KMS-11 (cell line): ENCODE results near the gene KYAT1.

Experiments used
- H2AFZ ChIP-seq: fragments of 200-600 bp; sonication (generic); 2 replicates; pipeline ENCODE4 v1.6.1; 2016; ENCODE audit warnings: antibody characterized with exemption, mixed run types, low read depth
- H3K27ac ChIP-seq: fragments of 200-600 bp; sonication (generic); 2 replicates; pipeline ENCODE4 v1.6.1; 2016; ENCODE audit warnings: mild to moderate bottlenecking, mixed run types
- H3K27me3 ChIP-seq: fragments of 200-600 bp; sonication (generic); 2 replicates; pipeline ENCODE4 v1.6.1; 2017; ENCODE audit warnings: mild to moderate bottlenecking, low read depth, mixed run types, moderate library complexity; ENCODE audit not compliant: insufficient read depth
- H3K36me3 ChIP-seq: fragments of 200-600 bp; sonication (generic); 2 replicates; pipeline ENCODE4 v1.6.1; 2017; ENCODE audit warnings: mild to moderate bottlenecking, mixed run types; ENCODE audit not compliant: insufficient read depth
- H3K4me1 ChIP-seq: fragments of 200-600 bp; sonication (generic); 2 replicates; pipeline ENCODE4 v1.6.1; 2016; ENCODE audit warnings: mild to moderate bottlenecking, low read depth, mixed run types; ENCODE audit not compliant: poor library complexity, severe bottlenecking
- H3K4me2 ChIP-seq: fragments of 200-600 bp; sonication (generic); 2 replicates; pipeline ENCODE4 v1.7.0; 2016; ENCODE audit warnings: mild to moderate bottlenecking, mixed run types
- H3K4me3 ChIP-seq: fragments of 200-600 bp; sonication (generic); IDR thresholded peaks from 2 replicates; pipeline ENCODE4 v1.6.1; 2017; ENCODE audit warnings: low read depth, low read length, mixed read lengths; ENCODE audit not compliant: insufficient read depth
- H3K79me2 ChIP-seq: fragments of 200-600 bp; sonication (generic); 2 replicates; pipeline ENCODE4 v1.6.1; 2016; ENCODE audit warnings: low read depth, mixed run types; ENCODE audit not compliant: insufficient read depth
- H3K9ac ChIP-seq: fragments of 200-600 bp; sonication (generic); 2 replicates; pipeline ENCODE4 v1.6.1; 2016; ENCODE audit warnings: mild to moderate bottlenecking, mixed run types
- H4K20me1 ChIP-seq: fragments of 200-600 bp; sonication (generic); 2 replicates; pipeline ENCODE4 v1.6.1; 2016; ENCODE audit warnings: mild to moderate bottlenecking, mixed run types; ENCODE audit not compliant: insufficient read depth
- TF ChIP-seq, protein P1 (sequence below): fragments of 200-600 bp; sonication (generic); conservative IDR thresholded peaks from 2 replicates; pipeline ENCODE4 v1.6.1; 2017; ENCODE audit warnings: low read depth, mild to moderate bottlenecking, antibody characterized with exemption, low read length, moderate library complexity, mixed read lengths

Gene KYAT1

DNA sequence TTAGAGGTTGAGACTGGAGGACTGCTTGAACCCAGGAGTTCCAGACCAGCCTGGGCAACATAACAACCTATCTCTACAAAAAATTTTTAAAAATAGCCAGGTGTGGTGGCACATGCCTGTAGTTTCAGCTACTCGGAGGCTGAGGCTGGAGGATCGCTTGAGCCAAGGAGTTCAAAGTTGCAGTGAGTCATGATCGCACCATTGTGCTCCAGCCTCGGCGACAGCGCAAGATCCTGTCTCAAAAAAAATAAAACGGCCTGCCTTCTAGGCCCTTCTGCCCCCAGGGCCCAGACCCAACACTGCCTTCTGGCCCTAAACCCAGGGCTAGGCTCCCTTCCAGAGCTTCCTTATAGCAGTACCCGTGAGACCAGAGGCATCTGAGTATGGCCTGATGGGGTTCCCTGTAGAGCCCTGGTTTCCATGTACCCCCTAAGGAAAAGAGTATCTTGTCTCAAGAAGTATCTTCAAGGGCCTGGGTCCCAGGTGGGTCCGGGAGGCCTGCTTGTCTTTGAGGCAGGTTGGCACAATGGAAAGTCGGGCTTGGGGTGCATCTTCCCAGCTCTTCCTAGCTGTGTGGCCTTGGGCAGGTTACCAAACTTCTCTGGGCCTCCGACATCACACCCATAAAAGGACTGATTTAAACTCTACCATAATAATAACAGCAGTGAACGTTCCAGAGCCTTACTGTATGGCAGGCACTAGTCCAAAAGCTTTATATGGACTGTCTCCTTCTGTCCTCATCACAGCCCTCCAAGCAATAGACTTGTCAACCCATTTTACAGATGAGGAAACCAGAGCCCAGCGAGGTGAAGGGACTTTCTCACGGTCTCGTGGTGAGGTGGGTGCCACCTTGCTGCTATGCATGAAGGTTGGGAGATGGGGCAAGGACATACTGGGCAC, 9.8 kb upstream of the KYAT1 start:
- no peak overlapping the region for H3K4me2 ChIP-seq
- no peaks in the 10 kb centered on the region for H3K27me3 ChIP-seq
- no peak overlapping the region for H2AFZ ChIP-seq
- no peak overlapping the region for H3K4me3 ChIP-seq
- H3K36me3 ChIP-seq: no peaks in the 10 kb centered on the region; the same call in 1 of the 2 replicates
- H3K79me2 ChIP-seq: no peaks in the 10 kb centered on the region; the same call in 1 of the 2 replicates
- H3K9ac ChIP-seq: no peak overlapping the region
- TF ChIP-seq, protein P1, sequence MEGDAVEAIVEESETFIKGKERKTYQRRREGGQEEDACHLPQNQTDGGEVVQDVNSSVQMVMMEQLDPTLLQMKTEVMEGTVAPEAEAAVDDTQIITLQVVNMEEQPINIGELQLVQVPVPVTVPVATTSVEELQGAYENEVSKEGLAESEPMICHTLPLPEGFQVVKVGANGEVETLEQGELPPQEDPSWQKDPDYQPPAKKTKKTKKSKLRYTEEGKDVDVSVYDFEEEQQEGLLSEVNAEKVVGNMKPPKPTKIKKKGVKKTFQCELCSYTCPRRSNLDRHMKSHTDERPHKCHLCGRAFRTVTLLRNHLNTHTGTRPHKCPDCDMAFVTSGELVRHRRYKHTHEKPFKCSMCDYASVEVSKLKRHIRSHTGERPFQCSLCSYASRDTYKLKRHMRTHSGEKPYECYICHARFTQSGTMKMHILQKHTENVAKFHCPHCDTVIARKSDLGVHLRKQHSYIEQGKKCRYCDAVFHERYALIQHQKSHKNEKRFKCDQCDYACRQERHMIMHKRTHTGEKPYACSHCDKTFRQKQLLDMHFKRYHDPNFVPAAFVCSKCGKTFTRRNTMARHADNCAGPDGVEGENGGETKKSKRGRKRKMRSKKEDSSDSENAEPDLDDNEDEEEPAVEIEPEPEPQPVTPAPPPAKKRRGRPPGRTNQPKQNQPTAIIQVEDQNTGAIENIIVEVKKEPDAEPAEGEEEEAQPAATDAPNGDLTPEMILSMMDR: no peak
- H3K27ac ChIP-seq: no peak overlapping the region
- H3K4me1 ChIP-seq: peaks cover 8% of the 10 kb centered on the region
- no peaks in the 10 kb centered on the region for H4K20me1 ChIP-seq

DNA sequence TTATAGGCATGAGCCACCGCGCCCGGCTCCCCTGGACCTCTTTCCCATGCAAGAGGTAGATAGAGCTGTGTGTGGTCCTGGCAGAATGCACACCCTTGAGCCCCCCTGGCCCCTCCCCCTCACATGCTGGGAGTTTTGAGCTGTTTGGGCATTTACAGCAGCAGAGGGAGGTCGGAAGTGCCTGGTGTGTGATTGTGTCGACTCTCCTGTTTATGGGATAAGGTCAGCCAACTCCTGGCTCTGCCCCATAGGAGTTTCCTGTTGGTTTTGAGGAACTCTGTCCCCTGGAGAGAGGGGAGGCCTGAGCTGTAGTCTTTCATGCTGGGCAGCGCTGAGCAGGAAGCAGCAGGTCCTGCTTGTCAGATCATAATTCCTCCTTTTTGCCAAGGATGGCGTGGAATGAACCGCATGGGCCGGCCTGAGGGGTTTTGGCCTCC, 6.2 kb upstream of the KYAT1 start:
- H3K9ac ChIP-seq: no peak overlapping the region
- H3K4me2 ChIP-seq: no peak overlapping the region
- no peaks in the 10 kb centered on the region for H3K27me3 ChIP-seq
- peaks cover 10% of the 10 kb centered on the region for H3K4me1 ChIP-seq
- H3K36me3 ChIP-seq: no peaks in the 10 kb centered on the region
- no peak overlapping the region for H3K27ac ChIP-seq
- TF ChIP-seq, protein P1: no peak
- H3K79me2 ChIP-seq: peaks cover 18% of the 10 kb centered on the region; the same call in 1 of the 2 replicates
- H3K4me3 ChIP-seq: no peak overlapping the region
- no peak overlapping the region for H2AFZ ChIP-seq
- no peaks in the 10 kb centered on the region for H4K20me1 ChIP-seq

DNA sequence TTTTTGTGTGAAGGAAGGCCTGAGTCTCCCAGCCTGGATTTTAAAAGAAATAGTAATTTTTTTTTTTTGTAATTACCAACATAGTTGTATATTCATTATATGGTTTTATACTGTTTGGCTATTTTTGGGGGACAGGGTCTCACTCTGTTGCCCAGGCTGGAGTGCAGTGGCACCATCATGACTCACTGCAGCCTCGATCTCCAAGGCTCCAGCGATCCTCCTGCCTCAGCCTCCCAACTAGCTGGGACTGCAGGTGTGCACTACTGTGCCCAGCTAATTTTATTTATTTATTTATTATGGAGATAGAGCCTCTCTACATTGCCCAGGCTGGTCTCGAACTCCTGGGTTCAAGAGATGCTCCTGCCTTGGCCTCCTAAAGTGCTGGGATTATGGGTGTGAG, 5.3 kb upstream of the KYAT1 start:
- Histone ChIP-seq H3K4me1 (peaks cover 10% of the 10 kb centered on the region), H3K4me3 (no peak overlapping the region), H3K27ac (no peak overlapping the region), H3K4me2 (no peak overlapping the region), H3K79me2 (peaks cover 27% of the 10 kb centered on the region; the same call in 1 of the 2 replicates), H3K36me3 (no peaks in the 10 kb centered on the region), H4K20me1 (no peaks in the 10 kb centered on the region), H3K27me3 (no peaks in the 10 kb centered on the region), H2AFZ (no peak overlapping the region), H3K9ac (no peak overlapping the region)
- TF ChIP-seq, protein P1: no peak

DNA sequence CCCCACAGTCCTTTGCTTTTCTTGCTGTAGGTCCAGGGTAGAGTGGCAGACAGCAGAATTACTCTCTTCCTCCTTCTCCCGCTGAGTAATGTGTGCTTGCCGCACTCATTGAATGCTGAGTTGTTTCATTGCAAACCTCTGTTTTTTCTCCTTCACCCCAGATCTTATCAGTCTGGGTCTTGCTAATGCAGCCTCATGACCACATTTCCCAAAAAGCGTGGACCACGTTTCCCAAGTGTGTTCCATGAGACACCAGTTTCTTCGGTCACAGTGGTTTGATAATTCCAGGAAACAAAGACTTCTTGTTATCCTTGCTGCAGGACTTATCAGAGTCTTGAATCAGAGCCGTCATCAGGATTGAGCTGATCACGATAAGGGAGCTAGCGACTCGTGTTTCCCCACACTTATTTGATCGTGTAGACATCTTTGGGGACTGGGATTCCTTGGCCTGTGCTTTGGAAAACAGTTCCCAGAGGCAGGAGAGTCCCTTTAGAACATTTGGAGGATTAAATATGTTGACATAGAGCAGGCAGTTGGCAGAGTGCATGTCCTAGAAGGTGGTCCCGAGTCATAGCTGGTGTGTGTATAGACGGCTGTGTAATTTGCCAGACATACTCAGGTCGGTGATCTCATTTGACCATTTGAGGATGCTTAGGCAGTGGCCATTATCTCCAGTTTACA, 4.6 kb upstream of the KYAT1 start:
- Histone ChIP-seq H3K4me1 (peaks cover 10% of the 10 kb centered on the region), H3K27me3 (no peaks in the 10 kb centered on the region), H3K79me2 (peaks cover 27% of the 10 kb centered on the region; the same call in 1 of the 2 replicates), H3K27ac (no peak overlapping the region), H3K4me2 (no peak overlapping the region), H3K9ac (no peak overlapping the region), H3K36me3 (no peaks in the 10 kb centered on the region), H4K20me1 (no peaks in the 10 kb centered on the region), H3K4me3 (no peak overlapping the region), H2AFZ (no peak overlapping the region)
- TF ChIP-seq, protein P1: no peak
